Fibroblast of pulmonary artery (primary cell): Measurements from ENCODE around the gene OTX2.

Source experiments
- DNase-seq: peaks from one replicate; pipeline ENCODE4 v3.0.0-alpha.2; 2010; ENCODE audit warnings: low read depth
- H3K4me3 ChIP-seq: replicated peaks from 2 replicates; pipeline ENCODE4 v1.5.1; 2011; ENCODE audit warnings: low read depth, mild to moderate bottlenecking, control low read depth, low read length, moderate library complexity
- CTCF ChIP-seq: IDR thresholded peaks from 2 replicates; pipeline ENCODE4 v1.5.1; 2011; ENCODE audit warnings: mild to moderate bottlenecking, control low read depth, low read length, inconsistent platforms; ENCODE audit errors: missing control alignments

Gene OTX2

GRCh38 chr14:56752428-56752827 lies 57.9 kb downstream of the OTX2 start:
- no peak for DNase-seq
- H3K4me3 ChIP-seq, result no peak overlapping the region
- no peak for TF ChIP-seq CTCF

- TF ChIP-seq CTCF, result no peak
- no peak for DNase-seq
- no peak overlapping the region for H3K4me3 ChIP-seq
Observed at GRCh38 chr14:56751471-56751870, 58.8 kb downstream of the OTX2 start.
